GM18870 (cell line): ENCODE measurements around the gene RBMY1A1.
"Not testable (repeated sequence)": the region's sequence is repeated elsewhere in the genome, so short reads cannot be mapped to it uniquely, and the experiment has no call there.

Source experiments
- ATAC-seq: cut with Tn5 transposase; IDR thresholded peaks from one replicate; pipeline ENCODE4 v1.9.1; 2021; ENCODE audit warnings: moderate library complexity; ENCODE audit not compliant: unreplicated experiment

Gene RBMY1A1

GRCh38 chrY:21534579-21534978 lies at the start of gene RBMY1A1:
Gene RBMY1A1 (plus strand): TSS chrY:21534879. CDS start chrY:21536892, 2,013 bp downstream.
- ATAC-seq, result not testable (repeated sequence)

GRCh38 chrY:21511038-21511437 lies 23.6 kb upstream of the RBMY1A1 start, which contains the start of gene RBMY1B:
Gene RBMY1B (plus strand): TSS chrY:21511338. CDS start chrY:21513351, 2,013 bp downstream.
- ATAC-seq, result not testable (repeated sequence)

GRCh38 chrY:21559316-21559984 lies 24.8 kb downstream of the RBMY1A1 start:
- ATAC-seq, result not testable (repeated sequence)

- no peak for ATAC-seq
These were observed 50.8 kb downstream of the RBMY1A1 start for GRCh38 chrY:21585449-21585848.

GRCh38 chrY:21586454-21586853 lies 51.8 kb downstream of the RBMY1A1 start:
- ATAC-seq, result not testable (repeated sequence)

- ATAC-seq, result no peak
These were observed 57.4 kb downstream of the RBMY1A1 start for GRCh38 chrY:21592059-21592458.

- ATAC-seq, result not testable (repeated sequence)
These were observed 61.6 kb downstream of the RBMY1A1 start for GRCh38 chrY:21596287-21596686.
